ENCODE measurements around the gene UGT1A6. TPM values are rescaled to one million over a fixed set of nuclear protein-coding genes. Genes with fewer than 3 reads are reported as not detected.

The UGT1A6 gene
- total and polyA plus RNA-seq, 2 donors (not counting 1 experiment from before 2014, with no cell fraction given) = not detected

GRCh38 chr2:233822101-233822771, 129.5 kb downstream of the UGT1A6 start:
- no peak overlapping the region for H3K9ac ChIP-seq (ENCODE audit: insufficient read depth, low read length)
- TF ChIP-seq, protein P1, sequence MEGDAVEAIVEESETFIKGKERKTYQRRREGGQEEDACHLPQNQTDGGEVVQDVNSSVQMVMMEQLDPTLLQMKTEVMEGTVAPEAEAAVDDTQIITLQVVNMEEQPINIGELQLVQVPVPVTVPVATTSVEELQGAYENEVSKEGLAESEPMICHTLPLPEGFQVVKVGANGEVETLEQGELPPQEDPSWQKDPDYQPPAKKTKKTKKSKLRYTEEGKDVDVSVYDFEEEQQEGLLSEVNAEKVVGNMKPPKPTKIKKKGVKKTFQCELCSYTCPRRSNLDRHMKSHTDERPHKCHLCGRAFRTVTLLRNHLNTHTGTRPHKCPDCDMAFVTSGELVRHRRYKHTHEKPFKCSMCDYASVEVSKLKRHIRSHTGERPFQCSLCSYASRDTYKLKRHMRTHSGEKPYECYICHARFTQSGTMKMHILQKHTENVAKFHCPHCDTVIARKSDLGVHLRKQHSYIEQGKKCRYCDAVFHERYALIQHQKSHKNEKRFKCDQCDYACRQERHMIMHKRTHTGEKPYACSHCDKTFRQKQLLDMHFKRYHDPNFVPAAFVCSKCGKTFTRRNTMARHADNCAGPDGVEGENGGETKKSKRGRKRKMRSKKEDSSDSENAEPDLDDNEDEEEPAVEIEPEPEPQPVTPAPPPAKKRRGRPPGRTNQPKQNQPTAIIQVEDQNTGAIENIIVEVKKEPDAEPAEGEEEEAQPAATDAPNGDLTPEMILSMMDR (conservative IDR thresholded peaks at IDR 0.05 in 1 of 2, IDR thresholded peaks at IDR 0.05 in 1 of 2; ENCODE audit: low read depth in 1 of 2, low read length in 2 of 2) = no peak
- TF ChIP-seq EZH2 (IDR thresholded peaks at IDR 0.05; ENCODE audit: low read length, missing control alignments) = no peak
- no peak for DNase-seq (ENCODE audit: low read depth in 2 of 2)
- no peak overlapping the region for H3K27ac ChIP-seq (ENCODE audit: insufficient read depth, low read length)
- no peaks in the 10 kb centered on the region for H4K20me1 ChIP-seq (ENCODE audit: control insufficient read depth, extremely low read depth, insufficient read depth, low read length)
- peaks cover 4% of the 10 kb centered on the region for H3K27me3 ChIP-seq (ENCODE audit: control insufficient read depth, insufficient read depth, low read length)
- no peak overlapping the region for H3K4me3 ChIP-seq (replicated peaks in 1 of 4; ENCODE audit: control extremely low read depth in 1 of 4, insufficient read depth in 1 of 4, low read depth in 3 of 4, low read length in 4 of 4)
- H3K9me3 ChIP-seq (ENCODE audit: control insufficient read depth, insufficient read depth, low read depth, low read length) = no peaks in the 10 kb centered on the region
- no peak overlapping the region for H2AFZ ChIP-seq (ENCODE audit: low read length)
- no peaks in the 10 kb centered on the region for H3K79me2 ChIP-seq (ENCODE audit: control insufficient read depth, insufficient read depth, low read length)
- H3K4me2 ChIP-seq (ENCODE audit: extremely low read depth, insufficient read depth, low read length) = no peak overlapping the region
- no peaks in the 10 kb centered on the region for H3K4me1 ChIP-seq (ENCODE audit: control insufficient read depth, extremely low read depth, insufficient read depth, low read length)
- H3K36me3 ChIP-seq (ENCODE audit: control insufficient read depth, insufficient read depth, low read length) = no peaks in the 10 kb centered on the region

Other genes starting within 250 kb of the UGT1A6 start
- gene USP40, start 126.1 kb upstream of the UGT1A6 start, total RNA-seq = 34.9 and 40.6 TPM in 2 replicates
- gene USP40, start 126.1 kb upstream of the UGT1A6 start, polyA plus RNA-seq = 18.9 and 26.2 TPM in 2 replicates
- not detected in 2 replicates for gene UGT1A8, start 75.3 kb upstream of the UGT1A6 start, total RNA-seq
- gene UGT1A8, start 75.3 kb upstream of the UGT1A6 start, polyA plus RNA-seq = not detected in 2 replicates
- gene UGT1A10, start 56.4 kb upstream of the UGT1A6 start, total RNA-seq = not detected in 2 replicates
- not detected in 2 replicates for gene UGT1A10, start 56.4 kb upstream of the UGT1A6 start, polyA plus RNA-seq
- not detected in 2 replicates for gene UGT1A9, start 21.0 kb upstream of the UGT1A6 start, total RNA-seq
- gene UGT1A9, start 21.0 kb upstream of the UGT1A6 start, polyA plus RNA-seq = not detected in 2 replicates
- gene UGT1A7, start 11.0 kb upstream of the UGT1A6 start, total RNA-seq = not detected in 2 replicates
- gene UGT1A7, start 11.0 kb upstream of the UGT1A6 start, polyA plus RNA-seq = not detected in 2 replicates
- gene UGT1A5, start 20.0 kb downstream of the UGT1A6 start, total RNA-seq = not detected in 2 replicates
- gene UGT1A5, start 20.0 kb downstream of the UGT1A6 start, polyA plus RNA-seq = not detected in 2 replicates
- not detected in 2 replicates for gene UGT1A4, start 25.8 kb downstream of the UGT1A6 start, total RNA-seq
- gene UGT1A4, start 25.8 kb downstream of the UGT1A6 start, polyA plus RNA-seq = not detected in 2 replicates
- not detected in 2 replicates for gene UGT1A3, start 36.2 kb downstream of the UGT1A6 start, total RNA-seq
- gene UGT1A3, start 36.2 kb downstream of the UGT1A6 start, polyA plus RNA-seq = not detected in 2 replicates
- gene UGT1A1, start 67.4 kb downstream of the UGT1A6 start, total RNA-seq = not detected in 2 replicates
- not detected in 2 replicates for gene UGT1A1, start 67.4 kb downstream of the UGT1A6 start, polyA plus RNA-seq
- not detected in 2 replicates for gene MROH2A, start 85.4 kb downstream of the UGT1A6 start, total RNA-seq
- not detected in 2 replicates for gene MROH2A, start 85.4 kb downstream of the UGT1A6 start, polyA plus RNA-seq
- 0.26 and 5.8 TPM in 2 replicates for gene HJURP, start 161.6 kb downstream of the UGT1A6 start, total RNA-seq
- gene HJURP, start 161.6 kb downstream of the UGT1A6 start, polyA plus RNA-seq = 6.2 and 28.3 TPM in 2 replicates
- gene TRPM8, start 224.5 kb downstream of the UGT1A6 start, total RNA-seq = under 0.01 and 0.99 TPM in 2 replicates
- gene TRPM8, start 224.5 kb downstream of the UGT1A6 start, polyA plus RNA-seq = 0.49 and 0.76 TPM in 2 replicates

All from fibroblast of lung (primary cell).